Measurements from ENCODE around the gene SEPTIN1.

Gene SEPTIN1

DNA sequence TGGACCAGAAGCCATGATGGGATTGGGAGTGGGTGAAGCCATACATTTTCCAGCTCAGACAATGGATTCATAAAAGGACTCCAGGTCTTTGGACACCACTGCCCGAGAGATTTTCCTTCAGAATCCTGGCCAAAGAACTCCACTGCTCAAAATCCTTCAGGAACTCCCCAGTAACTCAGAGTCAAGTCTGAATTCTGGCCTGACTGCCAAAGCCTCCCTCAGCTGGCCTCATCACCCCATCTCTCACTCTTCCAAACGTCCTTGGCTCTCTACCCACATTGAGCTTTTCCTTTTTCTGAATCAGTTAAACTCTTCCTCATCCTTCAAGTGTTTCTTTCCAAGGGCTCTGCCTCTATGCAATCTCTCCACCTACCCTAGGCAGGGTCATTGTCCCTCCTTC lies 1.2 kb upstream of the SEPTIN1 start:
- H3K27ac ChIP-seq: no peak overlapping the region
- TF ChIP-seq ZFX (IDR thresholded peaks at IDR 0.05): no peak
- TF ChIP-seq, protein P1, sequence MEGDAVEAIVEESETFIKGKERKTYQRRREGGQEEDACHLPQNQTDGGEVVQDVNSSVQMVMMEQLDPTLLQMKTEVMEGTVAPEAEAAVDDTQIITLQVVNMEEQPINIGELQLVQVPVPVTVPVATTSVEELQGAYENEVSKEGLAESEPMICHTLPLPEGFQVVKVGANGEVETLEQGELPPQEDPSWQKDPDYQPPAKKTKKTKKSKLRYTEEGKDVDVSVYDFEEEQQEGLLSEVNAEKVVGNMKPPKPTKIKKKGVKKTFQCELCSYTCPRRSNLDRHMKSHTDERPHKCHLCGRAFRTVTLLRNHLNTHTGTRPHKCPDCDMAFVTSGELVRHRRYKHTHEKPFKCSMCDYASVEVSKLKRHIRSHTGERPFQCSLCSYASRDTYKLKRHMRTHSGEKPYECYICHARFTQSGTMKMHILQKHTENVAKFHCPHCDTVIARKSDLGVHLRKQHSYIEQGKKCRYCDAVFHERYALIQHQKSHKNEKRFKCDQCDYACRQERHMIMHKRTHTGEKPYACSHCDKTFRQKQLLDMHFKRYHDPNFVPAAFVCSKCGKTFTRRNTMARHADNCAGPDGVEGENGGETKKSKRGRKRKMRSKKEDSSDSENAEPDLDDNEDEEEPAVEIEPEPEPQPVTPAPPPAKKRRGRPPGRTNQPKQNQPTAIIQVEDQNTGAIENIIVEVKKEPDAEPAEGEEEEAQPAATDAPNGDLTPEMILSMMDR (conservative IDR thresholded peaks at IDR 0.05): no peak

DNA sequence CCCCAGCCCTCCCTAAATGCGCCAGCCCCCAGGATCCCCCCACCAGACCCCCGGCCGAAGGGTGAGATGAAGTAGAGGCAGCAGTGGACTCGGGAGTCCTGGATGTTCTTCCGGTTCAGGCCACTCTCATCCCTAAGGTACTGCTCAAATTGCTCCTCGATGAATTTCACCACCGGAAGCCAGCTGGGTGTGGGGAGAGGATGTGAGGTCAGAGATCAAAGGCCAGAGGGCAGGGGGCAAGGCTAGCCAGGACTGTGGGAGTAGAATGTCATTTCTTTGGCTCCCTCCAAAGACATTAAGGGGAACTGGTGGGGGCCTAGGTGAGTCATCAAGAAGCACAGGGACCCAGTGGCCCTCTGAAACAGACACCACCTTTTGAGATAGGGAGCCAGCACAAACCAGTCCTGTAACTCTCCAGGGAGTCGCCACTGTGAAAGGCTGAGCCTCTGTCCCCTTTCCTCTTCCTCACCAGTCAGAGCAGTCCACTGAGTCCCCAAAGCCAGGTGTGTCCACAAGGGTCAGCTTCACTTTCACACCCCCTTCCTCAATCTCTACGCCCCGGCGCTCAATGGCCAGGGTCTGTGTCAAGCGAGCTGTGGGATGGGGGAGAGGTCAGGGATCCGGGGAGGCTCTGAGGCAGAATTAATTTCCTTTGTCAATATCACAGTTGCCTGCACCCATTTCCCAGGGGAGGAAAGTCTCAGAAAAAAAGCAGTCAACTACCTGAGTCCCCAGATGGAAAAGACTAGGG lies 895 bp downstream of the SEPTIN1 start:
- H3K27ac ChIP-seq: no peak overlapping the region

DNA sequence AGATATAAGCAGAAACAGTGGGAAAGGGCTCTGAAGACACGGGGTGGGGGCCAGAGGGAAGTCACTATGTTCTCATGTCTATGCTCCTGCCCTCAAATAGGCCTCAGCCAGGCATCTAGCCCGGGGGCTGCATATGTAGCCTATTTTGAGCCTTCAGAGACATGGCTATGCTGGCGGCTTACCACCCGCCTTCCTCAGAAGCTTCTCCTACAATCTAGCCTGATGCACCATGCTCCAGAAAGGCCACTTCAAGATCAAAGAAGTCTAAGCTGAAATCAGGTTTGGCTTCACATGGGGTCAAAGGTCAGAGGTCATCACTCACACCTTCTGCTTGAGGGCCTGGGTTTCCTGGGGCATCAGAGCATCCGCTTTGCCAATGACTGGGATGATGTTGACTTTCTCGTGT lies 1.6 kb downstream of the SEPTIN1 start:
- TF ChIP-seq, protein P1 (conservative IDR thresholded peaks at IDR 0.05): no peak
- no peak for TF ChIP-seq ZFX (IDR thresholded peaks at IDR 0.05)
- H3K27ac ChIP-seq: no peak overlapping the region

More for the DNA sequence above, 895 bp downstream of the SEPTIN1 start:
- no peak for TF ChIP-seq ZFX (IDR thresholded peaks at IDR 0.05)
- TF ChIP-seq, protein P1 (conservative IDR thresholded peaks at IDR 0.05): no peak

DNA sequence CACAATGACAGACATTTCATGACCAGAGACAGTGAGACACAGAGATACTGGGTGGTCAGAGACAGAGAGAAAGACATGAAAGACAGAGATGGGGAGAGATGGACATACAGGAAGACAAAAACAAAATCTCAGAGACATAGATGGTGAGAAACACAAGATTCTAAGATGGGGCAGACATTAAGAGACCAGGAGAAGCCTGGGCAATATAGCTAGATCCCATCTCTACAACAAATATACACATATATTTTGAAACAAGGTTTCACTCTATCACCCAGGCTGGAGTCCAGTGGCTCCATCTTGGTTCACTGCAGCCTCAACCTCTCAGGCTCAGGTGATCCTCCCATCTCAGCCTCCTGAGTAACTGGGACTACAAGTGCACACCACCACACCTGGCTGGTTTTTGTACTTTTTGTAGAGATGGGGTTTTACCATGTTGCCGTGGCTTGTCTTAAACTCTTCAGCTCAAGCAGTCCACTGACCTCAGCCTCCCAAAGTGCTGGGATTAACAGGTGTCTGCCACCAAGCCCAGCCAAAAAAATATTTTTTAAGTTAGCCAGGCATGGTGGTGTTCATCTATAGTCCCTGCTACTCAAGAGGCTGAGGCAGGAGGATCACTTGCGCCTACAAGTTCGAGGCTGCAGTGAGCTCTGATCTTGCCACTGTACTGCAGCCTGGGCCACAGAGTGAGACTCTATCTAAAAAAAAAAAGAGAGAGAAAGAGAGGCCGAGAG lies 2.1 kb downstream of the SEPTIN1 start:
- TF ChIP-seq, protein P1 (conservative IDR thresholded peaks at IDR 0.05): no peak
- TF ChIP-seq ZFX (IDR thresholded peaks at IDR 0.05): no peak
- no peak overlapping the region for H3K27ac ChIP-seq

DNA sequence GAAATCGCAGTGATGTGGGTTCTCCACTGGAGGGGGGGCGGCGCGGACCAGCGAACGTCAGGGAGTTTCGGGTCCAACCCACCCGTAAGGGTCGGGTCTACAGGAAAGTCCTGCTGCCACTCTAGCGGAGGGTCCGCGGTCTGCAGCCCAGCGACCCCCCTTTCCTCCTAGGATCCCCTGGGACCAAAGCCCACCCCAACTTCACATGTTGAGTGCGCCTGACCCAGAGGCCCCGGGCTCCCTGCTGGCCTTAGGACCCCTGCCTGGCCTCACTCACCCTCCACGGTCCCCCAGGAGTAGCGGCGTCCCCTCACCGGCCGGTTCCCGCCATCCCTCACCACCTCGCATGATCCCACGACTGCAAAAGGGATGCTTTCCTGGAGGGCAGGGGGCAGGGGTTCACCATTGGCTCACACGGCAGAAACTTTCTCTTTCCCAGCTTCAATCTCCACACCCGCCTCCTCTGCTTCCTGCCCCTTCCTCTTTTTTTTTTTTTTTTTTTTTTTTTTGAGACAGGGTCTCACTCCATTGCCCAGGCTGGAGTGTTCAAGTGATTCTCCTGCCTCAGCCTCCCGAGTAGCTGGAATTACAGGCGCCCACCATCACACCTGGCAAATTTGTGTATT lies 3.1 kb downstream of the SEPTIN1 start:
- H3K27ac ChIP-seq: peak overlapping the region; percentile 85
- TF ChIP-seq, protein P1 (conservative IDR thresholded peaks at IDR 0.05): no peak
- TF ChIP-seq ZFX (IDR thresholded peaks at IDR 0.05): no peak

DNA sequence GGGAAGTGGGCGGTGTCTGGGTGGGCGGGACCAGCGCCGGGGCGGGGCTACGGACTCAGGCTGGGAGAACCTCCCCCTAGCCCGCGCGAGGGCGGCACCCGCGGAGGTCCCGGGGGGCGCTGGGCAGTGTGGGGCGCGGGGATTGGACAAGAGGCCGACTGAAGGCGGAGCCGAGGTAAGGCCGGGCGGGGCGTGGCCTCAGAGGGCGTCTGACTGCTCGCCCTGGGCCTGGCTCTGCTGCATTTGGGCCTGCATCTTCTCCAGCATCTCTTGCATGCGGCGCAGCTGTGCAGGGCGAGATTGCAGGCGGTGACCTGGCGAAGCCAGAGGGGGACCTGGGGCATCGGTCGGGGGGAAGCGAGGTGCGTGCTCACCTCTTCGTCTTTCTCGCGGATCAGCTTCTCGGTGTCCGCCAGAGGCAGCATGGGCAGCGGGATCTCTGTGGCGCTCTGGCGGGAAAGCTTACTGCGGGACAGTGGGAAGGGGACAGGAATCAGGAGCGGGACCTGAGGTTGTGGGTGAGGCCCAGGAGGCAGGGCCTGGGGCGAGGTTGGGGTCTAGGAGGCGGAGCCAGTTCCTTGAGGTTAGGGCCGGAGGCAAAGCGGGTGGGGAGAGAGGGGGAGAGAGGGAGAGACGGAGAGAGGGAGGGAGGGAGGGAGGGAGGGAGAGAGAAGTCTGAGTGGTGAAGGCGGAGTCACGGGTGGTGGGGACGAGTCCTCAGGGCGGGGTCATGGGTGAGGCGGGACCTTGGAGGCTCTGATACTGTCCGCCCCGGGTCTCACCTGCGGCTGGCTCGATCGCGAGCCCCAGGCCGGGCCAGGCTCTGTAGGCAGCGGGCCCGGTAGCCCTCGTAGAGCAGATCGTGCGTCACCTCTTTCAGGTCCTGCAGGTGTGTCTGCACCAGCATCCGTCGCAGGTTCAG lies 3.9 kb downstream of the SEPTIN1 start:
- H3K27ac ChIP-seq: peak overlapping the region; percentile 85
- TF ChIP-seq, protein P1 (conservative IDR thresholded peaks at IDR 0.05): no peak; the same call in 1 of the 2 replicates
- peak; percentile 54; the same call in 1 of the 2 replicates for TF ChIP-seq ZFX (IDR thresholded peaks at IDR 0.05)

Data from C4-2B (cell line).